Measurements from ENCODE around the gene CAVIN2.

The CAVIN2 gene

DNA sequence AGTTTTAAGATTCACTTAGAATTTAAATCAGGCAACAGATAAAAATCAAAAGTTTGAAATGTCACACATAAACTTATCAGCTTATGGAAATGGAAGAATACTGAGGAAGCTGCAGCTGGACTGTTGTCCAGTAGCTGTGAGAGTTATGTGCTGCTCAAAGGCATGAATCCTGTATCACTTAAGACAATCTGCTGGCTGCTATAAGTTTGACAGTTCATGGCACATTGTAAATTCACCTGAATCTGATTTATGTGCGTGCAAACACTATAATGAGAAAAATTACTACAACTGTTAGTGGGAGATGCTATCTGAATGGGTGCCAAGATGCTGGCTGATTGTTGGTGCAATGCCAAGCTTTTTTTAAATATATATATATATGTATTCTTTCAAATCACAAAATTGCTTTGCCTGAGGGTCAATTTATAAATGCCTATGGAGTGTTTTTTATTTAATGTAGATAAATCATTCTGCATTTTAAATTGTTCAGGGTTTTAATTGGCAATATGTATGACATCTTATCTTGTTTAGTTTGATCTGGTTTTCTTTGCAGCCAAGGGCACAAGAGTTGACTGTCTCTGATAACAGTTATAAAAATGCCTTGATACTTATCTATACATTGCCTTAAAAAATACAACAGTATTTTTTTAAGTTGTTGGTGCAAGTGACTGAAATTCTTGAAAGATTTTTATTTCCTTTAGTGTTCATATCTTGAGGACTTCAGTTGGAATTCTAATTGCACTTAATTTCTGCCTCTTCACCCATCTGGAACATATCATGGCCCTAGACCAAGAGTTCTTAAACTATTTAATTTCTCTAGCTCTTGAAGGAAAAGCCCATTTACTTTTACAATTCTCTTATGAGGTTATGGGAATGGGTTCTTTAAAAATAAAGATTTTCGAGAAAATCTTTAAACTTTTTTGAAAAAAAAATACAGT lies 48.7 kb downstream of the CAVIN2 start:
- intact Hi-C loops (cut with DNase I; ENCODE audit: low total_unique reads), result loop anchor here (10.0 kb wide), 1 partner anchor 233 kb away; no protein-coding TSS in a partner anchor
- no peaks in the 10 kb centered on the region for H3K27me3 ChIP-seq
- no peaks in the 10 kb centered on the region for H3K4me1 ChIP-seq
- H3K4me3 ChIP-seq, result no peak overlapping the region
- DNase-seq, result no peak
- H3K27ac ChIP-seq, result no peak overlapping the region
- TF ChIP-seq, protein P1, sequence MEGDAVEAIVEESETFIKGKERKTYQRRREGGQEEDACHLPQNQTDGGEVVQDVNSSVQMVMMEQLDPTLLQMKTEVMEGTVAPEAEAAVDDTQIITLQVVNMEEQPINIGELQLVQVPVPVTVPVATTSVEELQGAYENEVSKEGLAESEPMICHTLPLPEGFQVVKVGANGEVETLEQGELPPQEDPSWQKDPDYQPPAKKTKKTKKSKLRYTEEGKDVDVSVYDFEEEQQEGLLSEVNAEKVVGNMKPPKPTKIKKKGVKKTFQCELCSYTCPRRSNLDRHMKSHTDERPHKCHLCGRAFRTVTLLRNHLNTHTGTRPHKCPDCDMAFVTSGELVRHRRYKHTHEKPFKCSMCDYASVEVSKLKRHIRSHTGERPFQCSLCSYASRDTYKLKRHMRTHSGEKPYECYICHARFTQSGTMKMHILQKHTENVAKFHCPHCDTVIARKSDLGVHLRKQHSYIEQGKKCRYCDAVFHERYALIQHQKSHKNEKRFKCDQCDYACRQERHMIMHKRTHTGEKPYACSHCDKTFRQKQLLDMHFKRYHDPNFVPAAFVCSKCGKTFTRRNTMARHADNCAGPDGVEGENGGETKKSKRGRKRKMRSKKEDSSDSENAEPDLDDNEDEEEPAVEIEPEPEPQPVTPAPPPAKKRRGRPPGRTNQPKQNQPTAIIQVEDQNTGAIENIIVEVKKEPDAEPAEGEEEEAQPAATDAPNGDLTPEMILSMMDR (IDR thresholded peaks at IDR 0.05), result no peak
- H3K36me3 ChIP-seq, result no peaks in the 10 kb centered on the region
- H3K9me3 ChIP-seq, result no peaks in the 10 kb centered on the region

DNA sequence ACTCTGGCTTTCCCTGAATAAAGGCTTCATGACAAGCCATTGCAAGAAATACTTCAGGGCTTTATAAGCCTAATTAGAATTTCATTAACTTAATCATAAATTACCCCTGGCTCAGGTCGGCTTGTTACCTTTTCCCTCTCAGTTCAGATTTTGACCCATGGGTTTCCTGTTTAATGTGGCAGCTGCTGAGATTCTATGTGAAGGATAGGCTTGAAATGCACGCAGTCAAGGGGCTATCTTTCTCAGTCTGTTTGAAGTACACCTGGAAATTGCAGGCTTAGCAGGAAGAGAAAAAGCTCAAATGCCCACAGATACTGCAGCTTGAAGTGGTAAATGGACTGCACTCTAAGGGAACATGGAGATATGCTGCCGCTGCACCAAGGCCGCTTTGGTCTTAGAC lies 49.4 kb downstream of the CAVIN2 start:
- TF ChIP-seq, protein P1 (IDR thresholded peaks at IDR 0.05), result no peak
- Histone ChIP-seq H3K4me3 (no peak overlapping the region), H3K27ac (no peak overlapping the region), H3K9me3 (no peaks in the 10 kb centered on the region), H3K27me3 (no peaks in the 10 kb centered on the region), H3K4me1 (no peaks in the 10 kb centered on the region), H3K36me3 (no peaks in the 10 kb centered on the region)
- intact Hi-C loops (cut with DNase I; ENCODE audit: low total_unique reads), result loop anchor here (10.0 kb wide), 1 partner anchor 233 kb away; no protein-coding TSS in a partner anchor
- no peak for DNase-seq

DNA sequence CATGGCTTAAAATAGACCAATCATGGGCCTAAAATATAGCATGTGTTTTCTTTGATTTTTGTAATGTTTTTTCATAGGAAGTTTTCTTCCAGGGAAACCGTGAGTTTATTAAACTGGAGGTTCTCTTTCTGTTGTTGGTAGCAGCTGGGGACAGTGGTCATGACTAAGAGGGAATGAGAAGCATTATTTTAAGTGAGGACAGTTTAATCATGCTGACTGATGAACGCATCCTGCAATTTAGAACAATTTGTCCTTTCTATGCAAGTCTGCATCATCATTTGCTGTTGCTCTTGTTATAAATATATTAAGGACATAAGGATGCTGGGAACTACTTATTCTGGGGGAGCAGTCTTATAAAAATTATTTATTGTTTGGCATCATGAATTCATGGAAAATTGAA lies 51.2 kb downstream of the CAVIN2 start:
- H3K4me1 ChIP-seq, result no peaks in the 10 kb centered on the region
- no peaks in the 10 kb centered on the region for H3K9me3 ChIP-seq
- no peaks in the 10 kb centered on the region for H3K27me3 ChIP-seq
- H3K36me3 ChIP-seq, result no peaks in the 10 kb centered on the region
- no peak overlapping the region for H3K4me3 ChIP-seq
- TF ChIP-seq, protein P1 (IDR thresholded peaks at IDR 0.05), result no peak
- no peak for DNase-seq
- H3K27ac ChIP-seq, result no peak overlapping the region
- intact Hi-C loops (cut with DNase I; ENCODE audit: low total_unique reads), result loop anchor here (10.0 kb wide), 1 partner anchor 231 kb away; no protein-coding TSS in a partner anchor

- no peak for DNase-seq
- no peak overlapping the region for H3K27ac ChIP-seq
- TF ChIP-seq, protein P1 (IDR thresholded peaks at IDR 0.05), result no peak
- H3K4me3 ChIP-seq, result no peak overlapping the region
- H3K9me3 ChIP-seq, result no peaks in the 10 kb centered on the region
- intact Hi-C loops (cut with DNase I; ENCODE audit: low total_unique reads), result loop anchor here (10.0 kb wide), 1 partner anchor 227 kb away; no protein-coding TSS in a partner anchor
- H3K27me3 ChIP-seq, result no peaks in the 10 kb centered on the region
- H3K4me1 ChIP-seq, result no peaks in the 10 kb centered on the region
- H3K36me3 ChIP-seq, result no peaks in the 10 kb centered on the region
These were observed 54.8 kb downstream of the CAVIN2 start for GRCh38 chr2:191791953-191792560.

DNA sequence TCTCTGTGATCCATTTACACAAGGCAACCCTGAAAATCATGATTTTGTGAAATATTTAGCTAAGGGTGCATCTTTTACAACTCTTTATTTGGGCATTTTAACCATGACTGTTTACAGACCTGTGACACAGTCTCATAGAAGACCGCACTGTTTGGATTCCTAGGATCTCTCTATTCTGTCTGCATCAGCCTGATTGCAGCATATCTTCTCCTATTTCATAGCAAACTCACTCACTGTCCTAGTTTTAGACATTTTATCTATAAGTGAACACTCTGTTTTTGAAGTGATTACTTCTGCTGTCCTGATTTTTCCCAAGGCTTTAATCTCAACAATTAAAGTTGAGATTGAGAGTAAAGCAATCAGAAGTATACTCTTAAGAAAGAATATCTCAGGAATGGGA lies 56.2 kb downstream of the CAVIN2 start:
- TF ChIP-seq, protein P1 (IDR thresholded peaks at IDR 0.05), result no peak
- H3K27ac ChIP-seq, result no peak overlapping the region
- intact Hi-C loops (cut with DNase I; ENCODE audit: low total_unique reads), result loop anchor here (10.0 kb wide), 1 partner anchor 226 kb away; no protein-coding TSS in a partner anchor

More for the DNA sequence above, 56.2 kb downstream of the CAVIN2 start:
- no peak for DNase-seq
- Histone ChIP-seq H3K27me3 (no peaks in the 10 kb centered on the region), H3K36me3 (no peaks in the 10 kb centered on the region), H3K4me3 (no peak overlapping the region), H3K4me1 (no peaks in the 10 kb centered on the region), H3K9me3 (no peaks in the 10 kb centered on the region)

All from tibial artery (tissue), 4 donors.